GM13976 (cell line): ENCODE results near the gene TMEM51.

Experiments
- DNase-seq: peaks from one replicate; pipeline ENCODE4 v3.0.0; 2012; ENCODE audit warnings: low spot score
- in situ Hi-C: fragments of 300-500 bp; cut with MboI; formaldehyde crosslinking; loops from one replicate; pipeline ENCODE4 v1.12.0; 2022; ENCODE audit warnings: low sequenced_read_pairs, mixed read lengths, inconsistent platforms; ENCODE audit not compliant: unreplicated experiment
- TF ChIP-seq, protein P1 (sequence below): IDR thresholded peaks from 2 replicates; pipeline ENCODE4 v1.5.1; 2012; ENCODE audit warnings: borderline replicate concordance, mild to moderate bottlenecking; ENCODE audit not compliant: insufficient read depth; ENCODE audit errors: extremely low read depth, missing control alignments, control extremely low read depth

The TMEM51 gene

DNA sequence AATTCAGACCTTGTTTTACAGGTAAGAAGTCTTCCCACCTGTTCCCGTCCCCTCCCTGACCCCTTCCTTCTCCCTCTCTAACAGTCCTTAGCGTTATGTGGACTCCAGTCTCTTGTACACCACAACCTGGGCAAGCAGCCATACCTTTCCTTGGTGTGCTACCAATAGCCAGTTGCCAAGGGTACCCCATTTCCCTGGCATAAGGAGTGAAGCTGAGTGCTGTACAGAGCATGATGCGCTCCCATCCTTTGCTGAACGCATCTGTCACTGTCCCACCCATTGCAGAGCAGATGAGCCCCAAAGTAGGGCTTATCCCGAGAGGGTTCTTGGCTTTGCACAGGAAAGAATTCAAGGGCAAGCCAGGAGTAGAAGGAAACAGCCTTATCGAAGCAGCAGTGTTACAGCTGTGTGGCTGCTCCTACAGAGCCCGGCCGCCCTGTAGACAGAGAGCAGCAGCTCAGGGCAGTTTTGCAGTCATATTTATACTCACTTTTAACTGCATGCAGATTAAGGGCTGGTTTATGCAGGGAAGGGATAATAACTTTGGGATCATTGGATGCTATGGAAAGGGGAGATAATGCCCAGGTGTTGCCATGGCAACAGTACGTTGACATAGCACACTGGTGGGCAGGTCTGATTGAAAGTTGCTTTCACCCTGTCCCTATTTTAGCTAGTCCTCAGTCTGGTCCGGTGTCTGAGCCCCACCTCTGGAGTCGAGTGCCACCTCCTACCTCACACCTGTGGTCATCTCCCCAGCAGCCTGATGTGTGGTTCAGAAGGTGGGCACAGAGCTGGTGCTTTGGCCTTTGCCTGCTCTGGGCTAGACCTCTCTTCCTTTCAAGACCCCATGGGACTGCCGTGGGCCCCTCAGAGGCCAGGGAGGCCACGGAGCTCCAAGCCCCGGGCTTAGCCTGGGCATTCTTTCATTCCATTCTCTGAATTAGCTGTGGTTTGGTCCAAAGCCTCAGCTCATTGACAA lies 98.6 kb downstream of the TMEM51 start:
- TF ChIP-seq, protein P1, sequence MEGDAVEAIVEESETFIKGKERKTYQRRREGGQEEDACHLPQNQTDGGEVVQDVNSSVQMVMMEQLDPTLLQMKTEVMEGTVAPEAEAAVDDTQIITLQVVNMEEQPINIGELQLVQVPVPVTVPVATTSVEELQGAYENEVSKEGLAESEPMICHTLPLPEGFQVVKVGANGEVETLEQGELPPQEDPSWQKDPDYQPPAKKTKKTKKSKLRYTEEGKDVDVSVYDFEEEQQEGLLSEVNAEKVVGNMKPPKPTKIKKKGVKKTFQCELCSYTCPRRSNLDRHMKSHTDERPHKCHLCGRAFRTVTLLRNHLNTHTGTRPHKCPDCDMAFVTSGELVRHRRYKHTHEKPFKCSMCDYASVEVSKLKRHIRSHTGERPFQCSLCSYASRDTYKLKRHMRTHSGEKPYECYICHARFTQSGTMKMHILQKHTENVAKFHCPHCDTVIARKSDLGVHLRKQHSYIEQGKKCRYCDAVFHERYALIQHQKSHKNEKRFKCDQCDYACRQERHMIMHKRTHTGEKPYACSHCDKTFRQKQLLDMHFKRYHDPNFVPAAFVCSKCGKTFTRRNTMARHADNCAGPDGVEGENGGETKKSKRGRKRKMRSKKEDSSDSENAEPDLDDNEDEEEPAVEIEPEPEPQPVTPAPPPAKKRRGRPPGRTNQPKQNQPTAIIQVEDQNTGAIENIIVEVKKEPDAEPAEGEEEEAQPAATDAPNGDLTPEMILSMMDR = no peak
- in situ Hi-C loops = no loop called here
- DNase-seq = peak; percentile 8

GRCh38 chr1:15254559-15254958 lies 101.0 kb downstream of the TMEM51 start:
- TF ChIP-seq, protein P1 = no peak
- DNase-seq = no peak
- in situ Hi-C loops = no loop called here

GRCh38 chr1:15255582-15256149 lies 102.1 kb downstream of the TMEM51 start:
- in situ Hi-C loops = no loop called here
- TF ChIP-seq, protein P1 = no peak
- no peak for DNase-seq

- no peak for DNase-seq
- TF ChIP-seq, protein P1 = no peak
- in situ Hi-C loops = no loop called here
Measured at GRCh38 chr1:15256584-15256983, 103.0 kb downstream of the TMEM51 start.

GRCh38 chr1:15257309-15257708 lies 103.8 kb downstream of the TMEM51 start:
- TF ChIP-seq, protein P1 = no peak
- no peak for DNase-seq
- in situ Hi-C loops = no loop called here

GRCh38 chr1:15258833-15259621 lies 105.5 kb downstream of the TMEM51 start:
- in situ Hi-C loops = no loop called here
- DNase-seq = no peak
- TF ChIP-seq, protein P1 = no peak
